Upper lobe of right lung (tissue), 1 donor: Measurements from ENCODE around the gene SPOCK1. TPM values are rescaled to one million over a fixed set of nuclear protein-coding genes. Genes with fewer than 3 reads are reported as not detected.

Source experiments
- ATAC-seq: fragments of 200-7000 bp; cut with Tn5 transposase; one replicate; pipeline ENCODE4 v1.9.1; 2020; ENCODE audit warnings: mild to moderate bottlenecking, moderate library complexity
- DNase-seq: peaks from one replicate; pipeline ENCODE4 v3.0.0-alpha.2; 2020
- H3K27ac ChIP-seq: fragments of 200-600 bp; one replicate; pipeline ENCODE4 v1.8.0; 2022
- H3K27me3 ChIP-seq: fragments of 200-600 bp; one replicate; pipeline ENCODE4 v1.8.0; 2022; ENCODE audit warnings: mild to moderate bottlenecking
- H3K36me3 ChIP-seq: fragments of 200-600 bp; one replicate; pipeline ENCODE4 v1.8.0; 2022
- H3K4me1 ChIP-seq: fragments of 200-600 bp; one replicate; pipeline ENCODE4 v1.8.0; 2022
- H3K4me3 ChIP-seq: fragments of 200-600 bp; one replicate; pipeline ENCODE4 v1.8.0; 2022; ENCODE audit warnings: mild to moderate bottlenecking
- H3K9me3 ChIP-seq: fragments of 200-600 bp; one replicate; pipeline ENCODE4 v1.8.0; 2022
- intact Hi-C: fragments of 100-400 bp; cut with DNase I; formaldehyde crosslinking; loops from one replicate; pipeline ENCODE4 v1.11.0; 2022
- total RNA-seq: library from RNA; stranded (reverse); fragmentation: NEBNext Ultra II Directional; extraction: Animal tissue kit (Norgen Biotek cat#: 25700); gene quantifications from one replicate; pipeline ENCODE4 v1.2.1, GENCODE V29; 2021
- TF ChIP-seq, protein P1 (sequence below): fragments of 200-600 bp; IDR thresholded peaks from one replicate; pipeline ENCODE4 v1.8.0; 2022; ENCODE audit warnings: antibody characterized with exemption
- donor health status: DM: no; HTN: yes; CAD: no; lungs with severe emphysema.

SPOCK1 gene
- total RNA-seq, 1 donor from 2014 or later, result 4.0 TPM

DNA sequence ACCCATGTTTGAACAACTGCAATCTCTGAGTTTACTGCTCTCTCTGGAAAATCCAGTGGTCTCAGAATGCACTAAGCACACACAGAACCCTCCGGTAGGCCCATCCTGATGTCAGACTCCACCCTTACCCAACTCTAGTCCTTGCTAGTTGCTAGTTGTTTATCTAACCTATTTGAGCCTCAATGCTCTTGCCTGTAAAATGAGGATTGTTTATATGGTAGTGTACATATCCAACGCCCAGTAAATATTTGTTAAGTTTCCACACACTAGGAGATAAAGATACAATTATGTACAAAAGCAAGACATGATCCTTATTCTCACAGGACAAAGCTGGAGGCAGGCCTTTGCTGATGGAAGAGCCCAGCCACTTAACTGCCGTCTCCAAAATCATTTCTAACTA, 192.2 kb downstream of the SPOCK1 start:
- H3K4me3 ChIP-seq, result no peak overlapping the region
- no peak overlapping the region for H3K27ac ChIP-seq
- TF ChIP-seq, protein P1, sequence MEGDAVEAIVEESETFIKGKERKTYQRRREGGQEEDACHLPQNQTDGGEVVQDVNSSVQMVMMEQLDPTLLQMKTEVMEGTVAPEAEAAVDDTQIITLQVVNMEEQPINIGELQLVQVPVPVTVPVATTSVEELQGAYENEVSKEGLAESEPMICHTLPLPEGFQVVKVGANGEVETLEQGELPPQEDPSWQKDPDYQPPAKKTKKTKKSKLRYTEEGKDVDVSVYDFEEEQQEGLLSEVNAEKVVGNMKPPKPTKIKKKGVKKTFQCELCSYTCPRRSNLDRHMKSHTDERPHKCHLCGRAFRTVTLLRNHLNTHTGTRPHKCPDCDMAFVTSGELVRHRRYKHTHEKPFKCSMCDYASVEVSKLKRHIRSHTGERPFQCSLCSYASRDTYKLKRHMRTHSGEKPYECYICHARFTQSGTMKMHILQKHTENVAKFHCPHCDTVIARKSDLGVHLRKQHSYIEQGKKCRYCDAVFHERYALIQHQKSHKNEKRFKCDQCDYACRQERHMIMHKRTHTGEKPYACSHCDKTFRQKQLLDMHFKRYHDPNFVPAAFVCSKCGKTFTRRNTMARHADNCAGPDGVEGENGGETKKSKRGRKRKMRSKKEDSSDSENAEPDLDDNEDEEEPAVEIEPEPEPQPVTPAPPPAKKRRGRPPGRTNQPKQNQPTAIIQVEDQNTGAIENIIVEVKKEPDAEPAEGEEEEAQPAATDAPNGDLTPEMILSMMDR, result no peak
- H3K36me3 ChIP-seq, result no peaks in the 10 kb centered on the region
- H3K9me3 ChIP-seq, result no peaks in the 10 kb centered on the region
- H3K4me1 ChIP-seq, result no peaks in the 10 kb centered on the region
- ATAC-seq, result no peak
- no peaks in the 10 kb centered on the region for H3K27me3 ChIP-seq
- intact Hi-C loops, result no loop called here
- no peak for DNase-seq

DNA sequence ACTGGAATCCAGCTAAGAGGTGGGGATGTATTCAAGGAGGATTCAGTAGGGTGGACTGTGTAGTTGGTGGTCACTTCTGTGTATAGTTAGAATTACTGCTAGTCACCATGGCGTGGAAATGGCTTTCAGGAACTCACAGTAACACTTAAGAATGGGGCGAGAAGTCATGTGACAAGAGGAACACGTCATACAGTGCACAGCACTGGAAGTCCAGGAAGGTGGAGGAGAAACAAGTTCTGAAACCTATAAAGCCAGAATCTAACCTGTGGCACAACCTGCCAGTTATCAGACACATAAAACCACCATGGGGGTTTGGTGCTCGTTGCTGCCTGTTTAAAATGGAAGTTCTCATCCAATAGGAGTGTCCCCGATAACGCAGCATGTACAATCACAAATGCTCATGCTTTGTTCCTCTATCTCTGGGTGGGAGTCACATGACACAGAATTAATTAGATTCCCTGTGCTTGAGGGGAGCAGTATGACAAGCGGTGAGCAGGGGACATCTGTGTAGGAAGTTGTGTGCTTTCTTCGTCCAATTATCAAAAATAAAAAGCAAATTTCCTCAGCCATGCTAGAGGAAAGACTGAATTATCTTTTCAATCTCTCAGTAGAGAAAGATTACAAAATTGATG, 193.0 kb downstream of the SPOCK1 start:
- intact Hi-C loops, result no loop called here
- Histone ChIP-seq H3K4me1 (no peaks in the 10 kb centered on the region), H3K27ac (no peak overlapping the region), H3K27me3 (no peaks in the 10 kb centered on the region), H3K36me3 (no peaks in the 10 kb centered on the region), H3K9me3 (no peaks in the 10 kb centered on the region), H3K4me3 (no peak overlapping the region)
- ATAC-seq (no peak), DNase-seq (no peak)
- TF ChIP-seq, protein P1, result no peak

DNA sequence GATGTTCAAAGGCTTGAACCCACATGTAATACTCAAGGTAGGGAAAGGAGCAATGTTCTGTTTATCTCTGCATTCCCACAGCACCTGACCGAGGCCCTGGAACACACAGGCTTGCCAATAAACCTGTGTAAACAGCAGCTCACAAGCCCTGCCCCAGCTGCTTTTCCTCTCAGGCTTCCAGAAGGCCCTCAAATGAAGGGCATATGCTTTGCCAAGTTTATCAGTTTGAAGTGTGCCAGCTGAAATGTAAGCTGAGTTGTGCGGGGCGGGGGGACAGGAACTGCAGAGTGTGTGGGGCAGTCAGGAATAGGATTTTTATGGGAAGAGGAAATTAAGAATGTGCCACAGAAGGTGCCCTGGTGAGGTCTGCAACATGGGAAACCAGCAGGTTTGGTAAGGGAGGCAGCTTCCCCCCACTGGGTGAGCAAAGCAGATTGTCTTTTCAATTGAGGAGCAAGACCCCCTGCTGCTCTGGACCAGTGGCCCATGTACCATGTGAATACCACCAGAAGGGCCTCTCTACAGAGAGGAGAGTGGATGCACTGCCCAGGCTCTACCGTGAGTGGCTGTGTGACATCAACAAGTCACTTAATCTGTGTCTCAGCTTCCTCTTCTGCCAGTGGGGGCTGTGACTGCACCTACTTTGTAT, 194.8 kb downstream of the SPOCK1 start:
- TF ChIP-seq, protein P1, result no peak
- Histone ChIP-seq H3K9me3 (no peaks in the 10 kb centered on the region), H3K36me3 (no peaks in the 10 kb centered on the region), H3K27me3 (no peaks in the 10 kb centered on the region), H3K27ac (no peak overlapping the region), H3K4me3 (no peak overlapping the region), H3K4me1 (no peaks in the 10 kb centered on the region)
- no peak for DNase-seq
- peak; percentile 70 for ATAC-seq
- intact Hi-C loops, result no loop called here

DNA sequence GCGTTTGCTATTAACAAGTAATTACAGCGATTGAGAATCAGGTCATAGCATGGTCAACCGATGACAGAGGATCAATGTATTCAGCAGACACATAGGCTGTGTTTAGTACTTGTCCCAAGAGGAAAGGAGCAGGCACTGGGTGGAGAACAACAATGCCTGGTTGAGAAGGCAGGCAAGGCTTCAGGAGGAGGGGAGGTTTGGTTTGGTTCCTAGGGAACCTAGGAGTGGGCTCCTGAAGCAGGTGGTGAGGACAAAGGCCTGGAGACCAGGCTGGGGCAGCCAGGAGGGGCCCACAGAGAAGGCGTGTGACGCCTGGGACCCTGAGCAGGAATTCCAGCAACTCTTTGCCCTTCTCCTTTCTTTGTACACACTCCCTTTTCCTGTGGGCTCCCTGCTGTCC, 195.6 kb downstream of the SPOCK1 start:
- H3K9me3 ChIP-seq, result no peaks in the 10 kb centered on the region
- ATAC-seq, result no peak
- H3K4me1 ChIP-seq, result no peaks in the 10 kb centered on the region
- no peak for DNase-seq
- TF ChIP-seq, protein P1, result no peak
- H3K27me3 ChIP-seq, result no peaks in the 10 kb centered on the region
- H3K4me3 ChIP-seq, result no peak overlapping the region
- no peak overlapping the region for H3K27ac ChIP-seq
- H3K36me3 ChIP-seq, result no peaks in the 10 kb centered on the region
- intact Hi-C loops, result no loop called here

DNA sequence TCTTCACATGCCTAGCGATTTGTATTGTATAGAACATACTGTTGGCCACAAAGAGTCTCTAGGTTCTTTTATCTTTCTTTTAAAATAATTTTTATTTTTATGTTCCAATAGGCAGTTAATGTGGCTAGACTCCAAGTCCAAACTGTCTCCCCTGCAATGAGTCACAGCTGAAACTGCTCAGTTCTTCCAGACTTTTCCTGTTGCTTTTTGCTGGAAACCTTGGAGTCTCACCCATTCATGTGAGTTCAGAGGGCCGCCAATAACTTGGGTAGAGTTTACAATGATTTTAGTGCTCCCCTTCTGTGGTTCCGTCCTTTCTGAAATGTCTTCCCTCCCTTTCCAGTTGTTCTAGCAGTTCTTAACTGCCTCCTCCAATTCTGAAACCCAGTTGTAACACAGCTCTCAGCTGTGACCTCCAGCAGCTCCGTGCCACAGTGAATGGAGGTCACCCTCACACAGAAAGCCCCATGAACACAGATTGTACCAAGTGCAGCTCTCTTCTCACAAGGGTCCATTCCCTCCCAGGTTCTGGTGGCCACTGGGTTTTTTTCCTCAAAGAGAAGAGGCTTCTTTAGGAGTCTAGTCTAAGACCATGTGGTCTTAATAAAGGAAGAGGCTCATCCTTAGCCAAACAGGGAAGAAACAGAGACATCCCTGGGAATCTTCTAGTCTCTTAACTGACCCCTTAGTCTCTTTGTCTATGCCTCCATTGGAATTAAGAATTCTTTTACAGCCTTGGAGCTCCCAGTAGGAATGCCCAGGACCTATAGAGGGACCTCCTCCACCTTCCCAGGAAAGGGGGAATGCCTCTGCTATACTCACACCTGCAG, 198.5 kb downstream of the SPOCK1 start:
- H3K4me1 ChIP-seq, result no peaks in the 10 kb centered on the region
- no peaks in the 10 kb centered on the region for H3K27me3 ChIP-seq
- intact Hi-C loops, result no loop called here
- ATAC-seq, result no peak
- no peaks in the 10 kb centered on the region for H3K36me3 ChIP-seq
- H3K27ac ChIP-seq, result no peak overlapping the region
- TF ChIP-seq, protein P1, result no peak
- H3K4me3 ChIP-seq, result no peak overlapping the region
- no peaks in the 10 kb centered on the region for H3K9me3 ChIP-seq
- DNase-seq, result no peak
